Thyroid gland (tissue), 4 donors: Measurements from ENCODE around the gene LIN37.

Experiments
- CTCF ChIP-seq, 6 experiments: fragments of 200-600 bp in 3 of 6; fragments of 450-650 bp in 3 of 6; sonication (generic) in 3 of 6; IDR thresholded peaks; one replicate each; pipeline ENCODE4 v1.5.1; 2016 to 2019; ENCODE audit warnings: antibody characterized with exemption in 6 of 6, mild to moderate bottlenecking in 2 of 6, inconsistent platforms in 1 of 6, moderate library complexity in 1 of 6
- POLR2A ChIP-seq, 2 donors: fragments of 450-650 bp; IDR thresholded peaks; one replicate each; pipeline ENCODE4 v1.6.1; 2017; ENCODE audit warnings: antibody characterized with exemption in 2 of 2, mild to moderate bottlenecking in 2 of 2, moderate library complexity in 1 of 2

GRCh38 chr19:35746531-35746930 is 1.8 kb upstream of the LIN37 start:
- TF ChIP-seq CTCF (IDR thresholded peaks at IDR 0.05) = no peak
- no peak for TF ChIP-seq POLR2A (IDR thresholded peaks at IDR 0.05)
